ENCODE measurements around the gene FAM107B.

GRCh38 chr10:14774797-14775196 lies at the start of gene FAM107B:
- TF ChIP-seq REST (IDR thresholded peaks at IDR 0.05; ENCODE audit: low read depth): no peak
- no peak for TF ChIP-seq EP300 (IDR thresholded peaks at IDR 0.05; ENCODE audit: borderline replicate concordance)
